ENCODE data around the gene PRMT2.
"Not testable (repeated sequence)": the region's sequence is repeated elsewhere in the genome, so short reads cannot be mapped to it uniquely, and the experiment has no call there.

PRMT2 gene

GRCh38 chr21:46625759-46626158, 9.7 kb upstream of the PRMT2 start:
- DNase-seq (ENCODE audit: insufficient read length, low spot score): no peak
- no peak for TF ChIP-seq POLR2A (IDR thresholded peaks at IDR 0.05; ENCODE audit: low read depth, low read length)
- no peak for FAIRE-seq

- FAIRE-seq (no peak), DNase-seq (ENCODE audit: insufficient read length, low spot score) (no peak)
- no peak for TF ChIP-seq POLR2A (IDR thresholded peaks at IDR 0.05; ENCODE audit: low read depth, low read length)
Observed at GRCh38 chr21:46626536-46626935, 8.9 kb upstream of the PRMT2 start.

GRCh38 chr21:46626975-46627501, 8.4 kb upstream of the PRMT2 start:
- DNase-seq (ENCODE audit: insufficient read length, low spot score) (no peak), FAIRE-seq (no peak)
- no peak for TF ChIP-seq POLR2A (IDR thresholded peaks at IDR 0.05; ENCODE audit: low read depth, low read length)

- FAIRE-seq: no peak
Observed at GRCh38 chr21:46627726-46628125, 7.7 kb upstream of the PRMT2 start.

GRCh38 chr21:46628868-46629267, 6.6 kb upstream of the PRMT2 start:
- no peak for TF ChIP-seq POLR2A (IDR thresholded peaks at IDR 0.05; ENCODE audit: low read depth, low read length)
- DNase-seq (ENCODE audit: insufficient read length, low spot score) (no peak), FAIRE-seq (no peak)

More at GRCh38 chr21:46627726-46628125, 7.7 kb upstream of the PRMT2 start:
- no peak for DNase-seq (ENCODE audit: insufficient read length, low spot score)
- TF ChIP-seq POLR2A (IDR thresholded peaks at IDR 0.05; ENCODE audit: low read depth, low read length): no peak

- not testable (repeated sequence) for DNase-seq (ENCODE audit: insufficient read length, low spot score); FAIRE-seq
Observed at GRCh38 chr21:46630915-46631314, 4.6 kb upstream of the PRMT2 start.

GRCh38 chr21:46633566-46633965, 1.9 kb upstream of the PRMT2 start:
- DNase-seq (ENCODE audit: insufficient read length, low spot score) (no peak), FAIRE-seq (no peak)
- no peak for TF ChIP-seq POLR2A (IDR thresholded peaks at IDR 0.05; ENCODE audit: low read depth, low read length)

- no peak for TF ChIP-seq POLR2A (IDR thresholded peaks at IDR 0.05; ENCODE audit: low read depth, low read length)
- FAIRE-seq (no peak), DNase-seq (ENCODE audit: insufficient read length, low spot score) (no peak)
Observed at GRCh38 chr21:46634427-46634826, 1.0 kb upstream of the PRMT2 start.

GRCh38 chr21:46634966-46635323, 529 bp upstream of the PRMT2 start:
- no peak for FAIRE-seq
- peak; percentile 75 for DNase-seq (ENCODE audit: insufficient read length, low spot score)
- TF ChIP-seq POLR2A (IDR thresholded peaks at IDR 0.05; ENCODE audit: low read depth, low read length): no peak

- no peak for TF ChIP-seq POLR2A (IDR thresholded peaks at IDR 0.05; ENCODE audit: low read depth, low read length)
- DNase-seq (ENCODE audit: insufficient read length, low spot score) (no peak), FAIRE-seq (no peak)
Observed at GRCh38 chr21:46636181-46636512, 673 bp downstream of the PRMT2 start.

GRCh38 chr21:46636550-46637285, 1.2 kb downstream of the PRMT2 start:
- FAIRE-seq: no peak
- no peak for TF ChIP-seq POLR2A (IDR thresholded peaks at IDR 0.05; ENCODE audit: low read depth, low read length)
- no peak for DNase-seq (ENCODE audit: insufficient read length, low spot score)

GRCh38 chr21:46637952-46638746, 2.7 kb downstream of the PRMT2 start:
- no peak for FAIRE-seq
- no peak for DNase-seq (ENCODE audit: insufficient read length, low spot score)
- TF ChIP-seq POLR2A (IDR thresholded peaks at IDR 0.05; ENCODE audit: low read depth, low read length): no peak

- no peak for FAIRE-seq
- no peak for DNase-seq (ENCODE audit: insufficient read length, low spot score)
- no peak for TF ChIP-seq POLR2A (IDR thresholded peaks at IDR 0.05; ENCODE audit: low read depth, low read length)
Observed at GRCh38 chr21:46639489-46640386, 4.3 kb downstream of the PRMT2 start.

GRCh38 chr21:46641656-46642055, 6.2 kb downstream of the PRMT2 start:
- no peak for FAIRE-seq
- no peak for DNase-seq (ENCODE audit: insufficient read length, low spot score)
- TF ChIP-seq POLR2A (IDR thresholded peaks at IDR 0.05; ENCODE audit: low read depth, low read length): no peak
